Right renal pelvis (tissue), 4 donors: ENCODE data around the gene ATP5PO. TPM values are rescaled to one million over a fixed set of nuclear protein-coding genes. Genes with fewer than 3 reads are reported as not detected.

Source experiments
- DNase-seq, 4 donors: peaks; one replicate each; pipeline ENCODE4 v3.0.0-alpha.2; 2013; ENCODE audit warnings: low read depth in 4 of 4, low spot score in 3 of 4, missing footprints in 1 of 4
- polyA plus RNA-seq, 4 donors: library from polyadenylated mRNA; unstranded; fragments of 120-200 nt; gene quantifications; one replicate each; pipeline ENCODE4 v1.2.1, GENCODE V29; 2013; ENCODE audit not compliant: insufficient read length in 4 of 4

The ATP5PO gene, protein sequence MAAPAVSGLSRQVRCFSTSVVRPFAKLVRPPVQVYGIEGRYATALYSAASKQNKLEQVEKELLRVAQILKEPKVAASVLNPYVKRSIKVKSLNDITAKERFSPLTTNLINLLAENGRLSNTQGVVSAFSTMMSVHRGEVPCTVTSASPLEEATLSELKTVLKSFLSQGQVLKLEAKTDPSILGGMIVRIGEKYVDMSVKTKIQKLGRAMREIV
- 100 to 1,000 TPM; 339 to 365 (median 356) TPM for polyA plus RNA-seq

DNA sequence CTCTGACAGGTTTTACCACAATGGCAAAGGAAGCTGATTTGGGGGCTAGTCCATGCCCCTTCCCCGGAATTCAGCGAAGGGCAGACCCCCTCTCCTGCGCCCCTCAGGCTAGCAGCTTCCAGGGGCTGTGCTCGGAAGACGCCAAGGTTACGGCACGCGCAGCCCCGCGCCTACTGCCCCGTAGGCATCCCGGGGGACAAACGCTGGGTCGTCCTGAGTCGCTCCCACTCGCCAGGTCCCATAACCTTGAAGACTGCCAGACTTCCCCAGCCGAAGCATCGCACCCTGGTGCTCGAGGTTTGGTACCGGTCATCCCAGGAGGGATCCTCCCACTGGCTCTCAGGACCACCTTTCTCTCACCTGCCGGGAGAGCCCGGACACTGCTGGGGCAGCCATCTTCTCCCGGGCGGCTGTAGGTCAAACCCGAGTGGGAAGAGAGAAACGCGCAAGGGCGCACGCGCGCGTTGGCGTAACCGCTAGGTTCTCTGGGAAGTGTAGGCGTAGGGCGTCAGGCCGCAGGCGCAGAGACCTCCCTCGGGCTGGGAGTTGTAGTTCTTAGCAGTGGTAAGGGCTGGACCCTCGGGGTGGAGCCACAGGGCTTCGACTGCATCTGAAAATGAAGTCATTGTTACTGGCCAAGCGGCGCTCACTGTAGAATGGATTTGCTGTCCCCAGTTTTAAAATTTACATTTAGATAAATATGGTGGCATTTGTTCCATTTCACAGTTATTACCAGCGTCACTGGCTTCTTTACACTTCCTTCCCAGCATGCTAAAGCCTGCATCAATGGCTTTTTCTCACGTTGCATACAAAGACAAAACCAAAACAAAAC lies at the start of gene ATP5PO:
Gene ATP5PO (minus strand): TSS at position 437 of the 832 bp plus-strand sequence. CDS start 41 bp downstream, at position 396.
- DNase-seq, result peak; percentile 93 to 96 (median 95)

DNA sequence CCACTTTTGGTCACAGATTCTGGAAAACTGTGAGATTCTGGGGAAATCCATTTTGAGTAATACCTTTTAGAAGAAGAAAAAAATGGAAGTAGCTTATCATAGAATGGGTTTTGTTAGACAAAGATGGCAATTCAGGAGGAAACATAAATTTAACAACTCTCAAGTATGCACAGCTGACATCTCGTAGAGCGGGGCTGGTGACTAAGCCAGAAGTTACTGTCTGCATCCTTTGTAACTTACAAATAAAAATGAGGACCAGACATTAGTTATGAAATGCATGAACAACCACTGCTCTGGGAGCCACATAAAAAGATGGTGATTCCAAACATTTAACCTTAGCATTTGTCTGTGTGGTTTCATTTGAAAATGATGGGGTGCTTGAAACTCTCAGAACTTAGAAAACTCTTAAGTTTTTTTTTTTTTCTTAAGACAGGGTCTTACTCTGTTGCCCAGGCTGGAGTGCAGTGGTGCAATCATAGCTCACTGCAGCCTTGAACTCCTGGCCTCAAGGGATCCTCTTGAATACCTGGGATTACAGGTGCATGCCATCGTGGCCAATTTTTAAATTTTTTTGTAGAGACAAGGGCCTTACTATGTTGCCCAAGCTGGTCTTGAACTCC lies 49.2 kb upstream of the ATP5PO start:
- no peak for DNase-seq

DNA sequence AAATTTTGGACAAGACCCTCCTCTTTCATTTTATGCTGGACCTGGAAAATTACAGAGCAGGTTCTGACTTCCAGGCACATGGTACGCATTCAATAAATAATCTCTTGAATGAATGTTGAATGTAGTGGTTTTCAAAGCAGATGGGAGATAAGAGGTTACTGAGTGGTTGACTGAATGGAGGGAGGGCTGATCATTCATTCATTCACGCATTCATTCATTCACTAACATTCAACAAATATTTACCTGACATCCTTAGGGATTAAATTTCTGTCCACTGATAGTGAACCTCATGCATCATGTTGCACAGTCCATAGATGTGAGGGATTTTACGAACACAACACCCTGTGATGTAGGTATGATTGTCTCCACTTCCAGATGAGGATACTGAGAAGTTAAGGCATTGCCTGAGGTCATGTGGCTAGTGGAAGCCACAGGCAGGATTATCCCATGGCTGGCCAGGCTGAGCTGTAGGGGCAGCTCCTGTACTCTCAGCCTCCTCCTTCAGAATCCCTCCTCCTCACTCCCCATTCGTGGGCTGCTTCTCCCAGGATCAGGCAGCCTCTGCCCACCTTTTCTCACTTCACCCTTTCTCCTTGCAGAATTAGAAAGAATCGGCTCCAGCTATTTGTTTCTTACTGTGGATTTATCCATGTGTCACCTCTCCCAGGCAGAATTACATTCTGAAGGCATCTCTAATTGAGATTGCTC lies 48.4 kb upstream of the ATP5PO start:
- DNase-seq, result no peak

DNA sequence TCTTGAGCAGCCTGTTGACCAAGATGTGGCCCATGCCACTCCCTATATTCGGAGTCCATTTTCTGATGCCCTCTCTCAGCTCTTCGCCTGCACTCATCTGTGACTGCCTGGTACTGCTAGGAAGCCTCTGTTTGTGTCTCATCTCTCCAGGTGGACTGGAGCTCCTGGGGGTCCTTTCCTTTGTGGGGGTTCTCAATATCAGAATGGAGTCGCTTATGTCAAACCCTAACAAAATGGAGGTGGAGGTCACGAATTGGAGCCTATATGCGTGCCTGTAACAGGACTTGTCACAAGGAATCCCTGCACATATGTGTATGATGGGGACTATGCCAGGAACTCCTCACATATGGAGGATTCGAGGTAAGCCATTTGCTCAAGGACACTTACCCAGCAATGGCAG lies 46.7 kb upstream of the ATP5PO start:
- DNase-seq, result no peak

DNA sequence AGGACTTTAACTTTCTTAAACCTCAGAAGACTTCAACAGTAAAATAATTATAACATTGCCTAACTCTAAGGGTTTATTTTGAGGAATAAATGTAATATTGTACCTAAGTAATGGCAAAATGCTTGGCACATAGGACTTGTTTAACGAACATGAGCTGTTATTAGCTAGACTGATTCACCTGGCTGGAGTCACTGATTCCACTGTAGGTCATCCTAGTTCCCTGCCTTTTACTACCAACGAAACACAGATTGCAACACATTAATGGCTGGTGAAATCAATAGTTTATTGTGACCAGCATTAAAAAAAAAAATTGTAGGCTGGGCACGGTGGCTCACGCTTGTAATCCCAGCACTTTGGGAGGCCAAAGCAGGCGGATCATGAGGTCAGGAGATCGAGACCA lies 45.5 kb upstream of the ATP5PO start:
- no peak for DNase-seq

DNA sequence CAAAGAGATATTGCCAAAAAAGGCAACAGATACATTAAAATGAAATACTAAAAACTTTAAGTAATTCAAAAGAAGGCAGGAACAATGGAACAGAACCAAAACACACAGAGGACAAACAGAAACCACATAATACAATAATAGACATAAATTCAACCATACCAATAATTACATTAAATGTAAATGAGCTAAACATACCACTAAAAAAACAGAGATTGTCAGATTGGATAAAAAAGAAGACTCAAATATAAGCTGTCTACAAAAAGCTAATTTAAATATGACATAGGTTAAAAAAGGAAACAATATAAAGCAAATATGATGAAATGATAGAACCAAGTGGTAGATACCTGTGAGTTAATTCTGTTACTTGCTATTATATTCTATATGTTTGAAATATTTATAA lies 44.1 kb upstream of the ATP5PO start:
- no peak for DNase-seq

DNA sequence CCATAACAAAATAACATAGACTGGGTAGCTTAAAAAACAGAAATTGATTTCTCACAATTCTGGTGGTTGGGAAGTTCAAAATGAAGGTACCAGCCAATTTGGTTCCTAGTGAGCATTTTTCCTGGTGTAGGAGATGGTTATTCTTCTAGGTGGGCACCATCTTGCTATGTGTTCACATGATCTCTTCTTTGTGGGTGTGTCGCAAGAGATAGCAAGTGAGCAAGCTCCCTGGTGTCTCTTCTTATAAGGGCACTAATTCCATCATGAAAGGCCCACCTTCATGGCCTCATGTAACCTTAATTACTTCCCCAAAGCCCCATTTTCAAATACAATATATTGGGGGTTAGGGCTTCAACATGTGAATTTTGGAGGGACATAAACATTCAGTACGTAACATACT lies 38.8 kb upstream of the ATP5PO start:
- no peak for DNase-seq

DNA sequence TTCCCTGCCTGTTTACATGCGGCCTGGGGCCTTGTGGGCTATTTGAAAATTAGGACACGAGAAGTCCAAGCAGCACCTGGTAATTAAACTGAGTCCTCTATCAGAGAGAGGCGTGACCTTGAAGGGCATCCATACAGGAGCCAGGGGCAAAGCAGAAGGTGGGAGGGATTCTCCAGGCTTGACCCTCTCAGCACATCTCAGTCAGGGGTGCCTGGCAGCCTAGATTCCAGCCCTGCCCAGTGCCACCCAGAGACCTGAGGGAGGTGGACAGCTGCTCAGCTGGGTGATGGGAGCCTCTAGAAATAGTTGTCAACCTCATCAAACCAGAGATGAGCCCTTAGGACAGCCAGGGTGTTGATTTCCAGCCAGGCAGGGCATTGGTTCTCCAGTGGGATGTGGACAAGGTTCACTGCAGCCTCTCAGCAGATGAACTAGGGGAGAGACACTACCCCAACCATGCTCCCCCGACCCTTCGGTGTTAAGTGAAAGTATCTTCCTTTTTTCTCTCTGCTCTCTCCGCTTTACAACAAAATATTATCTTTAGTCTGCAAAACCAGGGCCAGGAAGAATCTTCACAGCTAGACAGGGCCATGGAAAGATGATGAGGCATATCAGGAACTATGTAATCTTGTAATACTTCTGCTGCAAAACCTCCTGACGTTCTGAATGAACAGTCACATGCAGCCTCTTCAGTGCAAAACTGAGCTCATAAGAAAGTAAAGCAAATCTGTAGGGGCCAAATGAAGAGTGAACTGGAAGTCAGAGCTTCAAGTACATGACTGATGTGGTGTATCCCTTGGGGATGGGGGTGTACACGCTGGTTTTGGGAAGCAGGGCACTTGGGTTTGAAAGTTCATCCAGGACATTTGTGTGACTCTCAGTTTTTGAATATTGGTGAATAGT lies 35.9 kb upstream of the ATP5PO start:
- no peak for DNase-seq

DNA sequence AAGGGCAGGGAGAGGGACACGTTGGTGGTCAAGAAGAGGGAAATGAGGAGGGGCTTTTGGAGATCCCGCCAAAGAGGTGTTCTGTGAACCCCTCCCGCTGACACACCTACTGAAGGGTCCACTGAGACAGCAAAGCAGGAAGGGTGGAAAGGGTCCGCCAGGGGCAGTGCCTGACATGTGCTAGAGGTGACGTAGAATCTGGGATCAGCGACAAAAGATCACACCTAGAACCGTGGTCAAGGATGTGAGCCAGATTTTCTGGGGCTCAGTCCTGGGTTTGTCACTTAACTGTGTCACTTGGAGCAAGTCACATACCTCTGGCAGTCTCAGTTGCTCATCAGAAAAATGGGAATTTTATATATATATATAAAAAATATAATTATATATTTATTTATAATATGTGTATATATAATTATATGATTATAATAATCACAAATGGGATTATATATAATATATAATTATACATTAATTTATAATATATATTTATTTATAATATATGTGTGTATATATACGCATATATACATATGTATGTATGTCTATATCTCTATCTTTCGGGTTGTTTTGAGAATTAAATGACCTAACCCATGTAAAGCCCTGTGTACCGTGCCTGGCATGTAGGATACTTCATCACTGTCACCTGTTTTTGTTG lies 35.0 kb upstream of the ATP5PO start:
- DNase-seq, result no peak

DNA sequence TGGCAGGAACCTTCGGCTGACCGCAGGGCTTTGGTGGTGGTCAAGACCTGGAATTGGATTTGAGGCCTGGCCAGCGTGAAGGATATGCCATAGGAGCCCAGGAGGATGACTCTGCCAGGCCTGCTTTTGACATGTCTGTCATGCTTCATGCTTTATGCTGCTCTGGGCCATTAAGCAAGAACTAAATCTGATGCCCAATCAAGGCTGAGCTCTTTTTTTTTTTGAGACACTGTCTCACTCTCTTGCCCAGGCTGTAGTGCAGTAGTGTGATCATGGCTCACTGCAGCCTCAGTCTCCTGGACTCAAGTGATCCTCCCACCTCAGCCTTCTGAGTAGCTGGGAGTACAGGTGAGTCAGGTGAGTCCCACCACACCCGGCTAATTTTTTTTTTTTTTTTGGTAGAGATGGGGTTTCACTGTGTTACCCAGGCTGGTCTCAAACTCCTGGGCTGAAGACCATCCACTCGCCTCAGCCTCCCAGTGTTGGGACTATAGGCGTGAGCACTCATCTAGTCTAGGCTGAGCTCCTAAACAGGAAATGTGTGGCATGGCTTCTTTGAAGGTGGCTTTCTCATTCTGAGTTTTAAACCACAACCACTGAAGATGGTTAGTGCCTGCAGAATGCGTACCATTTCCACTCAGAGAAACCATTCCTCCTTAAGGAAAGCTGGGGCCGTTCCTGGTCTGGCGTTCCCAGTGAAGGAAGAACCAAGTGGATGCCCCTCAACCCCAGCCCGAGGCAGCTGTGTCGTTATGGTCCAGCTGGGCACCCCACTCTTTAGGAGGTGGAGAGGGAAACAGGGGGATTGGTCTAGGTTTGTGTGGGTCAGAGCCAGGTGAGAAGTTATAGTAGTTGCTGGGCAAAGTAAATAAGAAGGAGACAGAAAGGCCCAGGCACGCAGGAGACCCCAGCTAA lies 34.2 kb upstream of the ATP5PO start:
- no peak for DNase-seq

DNA sequence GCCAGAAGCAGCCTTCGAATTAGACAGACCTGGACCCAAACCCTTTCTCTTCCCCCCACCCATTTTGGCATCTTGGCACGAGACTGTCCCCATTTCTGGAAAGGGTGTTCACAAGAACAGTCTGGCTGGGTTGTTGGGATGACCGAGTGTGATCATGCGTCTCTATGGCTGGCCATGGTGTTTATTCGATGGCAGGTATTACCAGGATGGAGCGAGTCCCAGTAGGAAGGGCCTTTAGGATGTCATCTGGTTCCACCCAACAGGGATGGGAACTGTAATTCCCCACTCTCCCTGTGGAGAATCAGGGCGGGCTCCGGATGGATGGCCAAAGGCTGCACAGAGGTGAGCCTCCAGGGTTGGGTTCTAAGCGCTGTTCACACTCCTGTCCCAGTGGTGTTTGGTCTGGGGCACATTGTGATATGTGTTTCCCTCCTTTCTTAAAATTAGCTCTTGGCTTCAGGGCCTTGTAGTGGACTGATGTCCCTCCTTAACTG lies 33.4 kb upstream of the ATP5PO start:
- DNase-seq, result no peak

DNA sequence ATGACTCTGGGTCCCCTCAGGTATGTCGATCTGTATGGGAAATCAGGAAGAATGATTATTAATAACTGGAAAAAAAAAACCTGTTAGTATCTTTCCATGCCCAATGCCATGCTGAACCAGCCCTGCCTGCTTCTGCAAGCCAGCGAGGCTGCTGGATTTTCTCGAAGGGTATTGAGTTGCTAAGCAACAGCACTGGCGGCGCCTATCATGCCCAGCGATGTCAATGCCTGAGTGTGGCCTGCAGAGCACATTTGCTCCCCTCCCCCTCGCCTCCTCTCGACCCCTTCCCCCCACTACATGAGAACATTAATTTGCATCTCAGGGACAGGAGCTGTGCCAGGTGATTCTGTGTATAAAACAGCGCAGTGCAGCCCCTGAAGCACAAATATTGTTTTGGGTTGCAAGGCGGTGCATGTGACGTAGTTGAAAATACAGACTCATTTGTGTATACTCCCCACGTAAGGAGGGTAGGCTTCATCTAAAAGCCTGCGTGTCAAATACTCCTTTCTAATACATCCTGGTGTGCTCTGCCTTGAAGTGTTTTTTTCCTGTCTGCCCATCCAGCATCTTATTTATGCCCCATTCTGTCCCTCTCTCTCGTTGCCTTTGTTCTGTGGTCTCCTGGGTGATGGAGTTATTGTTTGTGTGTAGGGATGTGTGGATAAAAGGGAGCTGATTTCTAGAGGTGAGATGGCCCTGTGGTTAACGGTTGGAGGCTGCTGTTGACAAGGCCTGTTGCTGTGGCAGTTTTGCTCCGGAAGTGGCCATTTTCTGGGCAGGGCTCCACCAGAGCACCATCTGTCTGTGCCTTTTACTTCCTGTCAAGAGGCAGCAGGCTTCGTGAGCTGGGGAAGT lies 32.7 kb upstream of the ATP5PO start:
- no peak for DNase-seq

DNA sequence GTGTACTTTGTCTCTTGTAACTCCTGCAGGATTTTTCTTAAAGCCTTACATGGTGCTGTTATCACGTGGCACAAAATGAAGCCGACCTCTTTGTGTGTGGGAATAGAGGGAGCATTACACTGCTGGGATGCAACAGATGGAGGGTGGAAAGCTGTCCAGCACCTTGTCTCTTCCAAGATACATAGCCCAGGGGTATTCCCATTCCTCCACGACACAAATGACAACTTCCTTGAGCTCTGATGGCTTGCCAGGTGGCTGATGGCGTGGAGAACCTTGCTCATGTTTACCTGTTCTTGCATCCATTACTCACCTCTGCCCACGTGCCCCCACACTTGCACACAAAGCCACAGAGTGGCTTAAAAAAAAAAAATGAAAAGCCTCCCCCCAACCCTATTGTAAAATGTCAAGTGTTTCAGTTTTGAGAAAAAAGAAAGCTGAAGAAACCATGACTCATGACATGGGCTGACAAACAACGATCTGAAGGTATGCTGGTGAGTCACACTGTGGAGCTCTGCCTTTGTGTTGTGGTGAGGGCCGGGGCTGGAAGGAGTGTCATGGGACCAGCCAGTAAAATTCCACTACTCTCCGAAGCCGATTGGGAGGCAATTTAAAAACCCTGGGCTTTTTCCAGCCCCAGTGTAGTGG lies 32.0 kb upstream of the ATP5PO start:
- no peak for DNase-seq

DNA sequence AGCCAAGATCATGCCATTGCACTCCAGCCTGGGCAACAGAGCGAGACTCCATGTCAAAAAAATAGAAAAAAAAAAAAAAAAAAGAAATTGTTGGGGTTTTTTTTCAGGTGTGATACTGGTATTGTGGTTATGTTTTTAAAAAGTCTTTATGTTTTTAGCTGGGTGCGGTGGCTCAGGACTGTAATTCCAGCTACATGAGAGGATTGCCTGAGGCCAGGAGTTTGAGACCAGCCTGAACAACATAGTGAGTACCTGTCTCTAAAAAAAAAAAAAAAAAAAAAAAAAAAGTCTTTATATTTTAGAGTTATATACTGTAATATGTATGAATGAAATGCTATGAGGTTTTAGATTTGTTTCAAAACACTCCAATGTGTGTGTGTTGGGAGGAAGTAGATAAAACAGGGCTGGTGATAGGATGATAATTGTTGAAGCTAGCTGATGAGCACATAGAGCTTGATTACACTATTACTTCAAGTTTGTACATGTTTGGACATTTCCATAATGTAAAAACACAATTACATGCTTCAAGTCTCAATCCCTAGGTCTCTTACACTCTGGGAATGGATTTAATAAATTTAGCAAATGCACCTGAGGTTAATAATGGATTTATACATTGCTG lies 30.2 kb upstream of the ATP5PO start:
- no peak for DNase-seq

DNA sequence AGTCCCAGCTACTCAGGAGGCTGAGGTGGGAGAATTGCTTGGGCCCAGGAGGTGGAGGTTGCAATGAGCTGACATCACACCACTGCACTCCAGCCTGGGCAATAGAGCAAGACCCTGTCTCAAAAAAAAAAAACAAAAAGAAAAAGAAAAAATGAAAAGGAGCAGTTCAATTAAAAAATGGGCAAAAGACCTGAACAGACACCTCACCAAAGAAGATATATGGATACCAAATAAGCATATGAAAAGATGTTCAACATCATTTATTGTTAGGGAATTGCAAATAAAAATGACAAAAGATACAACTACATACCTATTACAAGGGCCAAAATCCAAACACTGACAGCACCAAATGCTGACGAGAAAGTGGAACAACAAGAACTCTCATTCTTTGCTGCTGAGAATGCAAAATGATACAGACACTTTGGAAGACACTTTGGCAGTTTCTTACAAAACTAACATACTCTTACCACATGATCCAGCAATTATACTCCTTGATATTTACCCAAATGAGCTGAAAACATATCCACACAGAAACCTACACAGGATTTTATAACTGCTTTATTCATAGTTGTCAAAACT lies 28.7 kb upstream of the ATP5PO start:
- no peak for DNase-seq

DNA sequence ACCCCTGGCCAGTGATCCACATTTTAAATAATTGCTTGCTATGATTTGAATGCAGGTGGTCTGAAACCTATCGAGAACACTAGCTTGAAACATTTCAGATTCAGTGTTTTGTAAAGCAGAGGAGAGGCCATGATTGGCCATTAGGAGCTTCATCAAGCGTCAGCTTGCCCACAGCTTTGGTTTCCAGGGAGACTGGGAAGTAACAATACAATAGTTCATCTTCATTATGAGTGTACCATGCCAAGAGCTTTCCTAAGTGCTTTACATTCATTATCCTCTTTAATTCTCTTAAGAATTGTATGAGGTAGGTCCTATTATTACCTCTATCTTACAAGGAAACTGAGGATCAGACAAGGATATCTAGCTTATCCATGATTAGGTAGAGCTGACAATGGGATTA lies 27.7 kb upstream of the ATP5PO start:
- no peak for DNase-seq
